Activated CD8-positive, alpha-beta memory T cell treated with anti-CD3 and anti-CD28 coated beads, Interleukin-2, amount 50 U/mL, for 1 hour (primary cell): ENCODE data around the gene SAMD10.

Experiments used
- DNase-seq: peaks from one replicate; pipeline ENCODE4 v3.0.0-alpha.2; 2020; ENCODE audit errors: extremely low read depth

Gene SAMD10

DNA sequence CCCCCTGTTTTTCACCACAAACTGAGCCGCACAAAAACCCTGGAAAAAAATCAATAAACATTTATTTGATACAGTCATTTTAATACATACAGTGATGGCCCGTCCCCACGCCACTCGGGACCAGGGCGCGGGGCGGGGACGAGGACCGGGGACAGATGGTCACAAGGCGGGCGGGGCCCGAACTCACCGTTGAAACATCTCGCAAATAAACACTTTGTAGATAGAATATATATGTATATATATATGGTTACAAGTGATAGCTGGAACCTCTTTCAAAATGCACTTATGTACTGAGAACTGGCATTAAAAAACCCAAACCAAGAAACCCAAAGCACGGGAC lies 22.8 kb downstream of the SAMD10 start:
- no peak for DNase-seq

DNA sequence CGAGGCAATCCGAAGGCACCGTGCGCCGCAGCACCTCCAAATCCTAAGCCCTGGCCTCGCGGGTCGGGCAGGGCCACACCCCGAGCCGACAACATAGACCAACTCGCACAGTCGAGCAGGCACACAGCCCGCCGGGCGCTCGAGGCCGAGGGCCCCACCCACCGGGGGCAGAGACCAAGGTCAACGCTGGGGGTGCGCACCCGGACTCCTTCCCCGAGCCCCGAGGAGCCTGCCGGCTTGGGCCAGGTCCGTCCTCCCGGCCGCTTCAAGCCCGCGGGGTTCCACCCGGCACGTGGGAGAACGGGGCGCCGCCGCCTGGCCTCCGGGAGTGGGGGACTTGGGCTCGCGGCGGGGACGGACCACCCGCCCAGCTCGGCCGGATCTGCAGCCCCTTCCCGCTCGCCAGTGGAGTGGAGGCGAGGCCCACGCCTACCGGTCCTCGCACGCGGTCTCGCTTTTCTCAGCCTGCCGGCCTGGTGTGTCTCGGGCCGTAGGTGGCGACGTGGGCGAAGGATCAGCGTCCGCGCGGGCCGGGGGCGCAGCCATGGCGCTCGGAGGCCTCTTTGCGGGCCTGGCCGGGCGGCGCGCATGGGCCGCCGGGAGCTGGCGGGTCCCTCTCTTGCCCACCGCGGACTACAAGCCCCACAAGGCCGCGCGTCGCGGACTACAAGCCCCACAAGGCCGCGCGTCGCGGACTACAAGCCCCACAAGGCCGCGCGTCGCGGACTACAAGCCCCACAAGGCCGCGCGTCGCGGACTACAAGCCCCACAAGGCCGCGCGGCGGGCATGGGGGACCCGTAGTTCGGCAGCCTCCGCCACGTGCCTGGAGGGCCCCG lies 23.4 kb downstream of the SAMD10 start, which contains the start of gene UCKL1:
Gene UCKL1 (minus strand): TSS at position 590 of the 837 bp plus-strand sequence. CDS start 44 bp downstream, at position 546.
- peak; percentile 59 for DNase-seq

DNA sequence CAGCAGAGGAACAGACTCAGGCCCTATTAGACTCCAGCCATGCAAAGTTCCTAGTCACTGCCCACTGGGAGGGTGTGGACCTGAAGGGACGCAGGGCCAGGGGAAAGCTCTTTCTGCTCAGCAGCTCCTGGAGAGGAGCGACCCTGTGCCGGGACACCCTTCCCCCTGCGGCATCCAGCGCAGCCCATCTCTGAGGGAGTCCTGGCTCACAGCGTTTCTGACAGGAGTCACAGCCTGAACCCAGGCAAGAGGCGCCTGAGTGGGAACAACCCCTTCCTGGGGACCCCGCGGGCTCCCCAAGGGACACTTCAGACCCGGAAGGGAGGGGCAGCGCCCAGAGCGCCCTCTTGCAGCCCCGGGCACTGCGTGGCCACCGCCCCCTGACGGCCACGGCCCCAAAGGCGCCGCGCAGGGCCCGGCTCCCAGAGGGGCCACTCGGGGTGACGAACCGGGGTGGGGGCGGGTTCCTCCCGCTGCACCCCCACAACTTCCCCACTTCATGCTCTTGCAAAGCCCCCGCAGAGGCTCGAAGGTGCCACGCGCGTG lies 24.1 kb downstream of the SAMD10 start:
- no peak for DNase-seq

DNA sequence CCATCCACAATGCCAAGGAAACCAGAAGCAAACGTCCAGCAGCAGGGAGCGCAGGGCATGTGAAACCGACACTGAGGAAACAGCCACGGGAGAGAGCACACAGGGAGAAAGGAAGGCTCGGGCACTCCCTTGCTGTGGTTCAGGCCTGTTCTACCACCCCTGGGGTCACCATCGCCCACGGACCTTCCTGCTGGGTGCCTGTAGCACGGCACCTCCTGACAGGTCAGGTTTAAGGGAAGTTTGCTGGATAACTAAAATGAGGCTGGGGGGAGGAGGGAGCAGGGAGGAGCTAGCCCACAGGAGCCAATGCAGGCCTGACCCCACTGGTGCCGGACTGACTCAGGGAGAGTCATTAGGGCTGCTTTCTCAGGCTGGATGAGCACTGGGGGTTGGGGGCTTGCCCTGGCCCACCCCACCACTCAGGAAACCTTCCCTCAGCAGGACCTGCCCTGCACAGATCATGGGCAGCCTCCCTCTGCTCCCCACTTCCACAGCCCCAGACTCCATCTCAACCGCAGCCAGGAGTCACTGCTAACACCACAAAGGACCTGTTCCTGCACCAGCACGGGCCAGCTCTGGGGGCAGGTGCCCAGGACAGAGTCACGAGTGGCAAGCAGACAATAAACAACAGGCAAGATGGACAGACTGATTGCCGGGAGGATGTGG lies 25.5 kb downstream of the SAMD10 start:
- DNase-seq, result no peak

DNA sequence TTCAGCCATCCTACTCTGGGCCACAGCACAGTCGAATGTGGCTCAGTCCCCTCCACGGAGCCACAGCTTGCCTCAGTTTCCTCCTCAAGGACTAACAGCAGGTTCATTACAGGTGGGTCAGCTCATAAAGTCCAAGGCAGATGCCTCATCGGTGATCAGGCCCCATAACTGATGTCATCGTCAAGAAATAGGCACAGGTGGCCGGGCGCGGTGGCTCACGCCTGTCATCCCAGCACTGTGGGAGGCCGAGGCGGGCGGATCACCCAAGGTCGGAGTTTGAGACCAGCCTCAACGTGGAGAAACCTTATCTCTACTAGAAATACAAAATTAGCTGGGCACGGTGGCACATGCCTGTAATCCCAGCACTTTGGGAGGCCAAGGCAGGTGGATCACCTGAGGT lies 26.7 kb downstream of the SAMD10 start:
- DNase-seq, result no peak

DNA sequence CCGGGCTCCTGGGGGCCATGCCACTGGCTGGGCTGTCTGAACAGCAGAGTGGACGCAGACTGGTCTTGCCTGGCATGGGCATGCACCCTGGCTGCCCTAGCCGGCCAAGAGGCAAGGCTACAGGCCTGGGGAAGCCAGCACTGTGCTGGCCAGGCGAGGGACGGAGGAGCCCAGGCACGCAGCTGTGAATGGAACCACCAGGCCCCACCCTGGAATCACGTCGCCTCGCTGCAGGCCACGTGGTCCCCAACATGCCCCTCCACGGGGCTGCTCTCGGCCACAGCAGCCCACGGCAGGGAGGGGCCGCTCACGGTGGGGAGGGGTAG lies 27.3 kb downstream of the SAMD10 start:
- no peak for DNase-seq

DNA sequence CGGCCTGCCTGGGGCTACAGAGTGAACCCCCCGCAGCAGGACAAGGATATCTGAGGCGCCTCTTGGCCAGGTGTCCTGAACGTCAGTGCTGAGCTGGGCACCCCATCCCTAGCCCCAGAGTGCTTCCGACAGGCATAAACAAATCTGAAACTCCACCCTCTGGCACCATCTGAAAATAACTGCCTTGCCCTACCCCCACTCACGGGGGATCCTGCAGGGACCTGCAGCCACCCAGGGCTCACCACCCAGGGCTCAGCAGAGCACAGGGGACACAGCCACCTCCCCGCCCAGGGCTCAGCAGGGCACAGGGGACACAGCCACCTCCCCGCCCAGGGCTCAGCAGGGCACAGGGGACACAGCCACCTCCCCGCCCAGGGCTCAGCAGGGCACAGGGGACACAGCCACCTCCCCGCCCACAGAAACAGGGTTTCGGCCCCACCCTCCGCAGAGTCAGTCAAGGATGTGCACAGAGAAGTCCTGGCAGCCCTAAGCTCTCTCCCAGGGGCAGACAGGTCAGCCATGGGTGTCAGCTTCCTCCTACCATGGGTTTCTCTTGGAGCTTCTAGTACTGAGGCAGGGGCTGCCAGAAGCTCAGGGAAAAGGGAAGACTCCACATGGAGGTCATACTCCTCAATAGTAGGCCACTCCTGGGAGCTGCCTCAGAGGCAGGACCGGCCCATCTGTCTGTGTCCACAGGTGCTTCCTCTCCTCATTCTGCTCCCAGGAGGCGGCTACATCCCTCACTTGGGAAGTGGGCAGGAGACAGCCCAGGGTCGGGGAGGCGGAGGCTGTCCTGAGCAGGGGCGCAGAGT lies 27.8 kb downstream of the SAMD10 start:
- DNase-seq, result no peak

DNA sequence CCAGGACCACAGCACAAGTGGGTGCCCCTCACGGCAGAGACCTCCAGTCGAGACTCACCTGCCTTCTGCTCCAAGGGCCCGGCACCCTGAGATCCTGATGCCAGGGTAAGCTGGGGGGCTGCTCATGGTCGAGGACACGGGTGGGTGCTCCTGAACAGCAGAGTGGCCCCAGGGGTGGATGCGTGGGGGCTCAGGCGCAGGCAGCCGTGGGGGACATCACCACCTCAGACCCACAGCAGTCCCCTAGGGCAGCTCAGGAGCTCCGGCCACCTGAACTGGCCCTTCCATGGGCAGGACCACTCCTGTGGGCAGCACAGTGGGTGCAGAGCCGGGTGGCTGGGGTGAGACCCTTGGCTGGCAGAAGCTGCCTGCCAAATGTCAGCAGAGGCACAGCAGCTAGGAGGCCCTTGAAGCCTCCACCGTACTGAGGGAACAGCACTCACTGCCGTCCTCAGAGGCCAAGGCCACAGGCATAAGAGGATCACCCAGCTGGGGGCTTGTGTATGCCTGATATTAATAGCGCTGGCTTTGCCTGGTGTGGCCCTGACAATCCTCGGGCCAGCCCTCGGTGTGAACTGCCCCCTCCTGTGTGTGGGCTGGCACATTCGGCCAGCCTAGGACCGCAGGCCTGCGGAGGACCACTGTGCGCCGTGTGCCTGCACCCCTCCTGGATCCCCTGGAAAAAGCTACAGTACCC lies 28.6 kb downstream of the SAMD10 start:
- DNase-seq, result no peak

DNA sequence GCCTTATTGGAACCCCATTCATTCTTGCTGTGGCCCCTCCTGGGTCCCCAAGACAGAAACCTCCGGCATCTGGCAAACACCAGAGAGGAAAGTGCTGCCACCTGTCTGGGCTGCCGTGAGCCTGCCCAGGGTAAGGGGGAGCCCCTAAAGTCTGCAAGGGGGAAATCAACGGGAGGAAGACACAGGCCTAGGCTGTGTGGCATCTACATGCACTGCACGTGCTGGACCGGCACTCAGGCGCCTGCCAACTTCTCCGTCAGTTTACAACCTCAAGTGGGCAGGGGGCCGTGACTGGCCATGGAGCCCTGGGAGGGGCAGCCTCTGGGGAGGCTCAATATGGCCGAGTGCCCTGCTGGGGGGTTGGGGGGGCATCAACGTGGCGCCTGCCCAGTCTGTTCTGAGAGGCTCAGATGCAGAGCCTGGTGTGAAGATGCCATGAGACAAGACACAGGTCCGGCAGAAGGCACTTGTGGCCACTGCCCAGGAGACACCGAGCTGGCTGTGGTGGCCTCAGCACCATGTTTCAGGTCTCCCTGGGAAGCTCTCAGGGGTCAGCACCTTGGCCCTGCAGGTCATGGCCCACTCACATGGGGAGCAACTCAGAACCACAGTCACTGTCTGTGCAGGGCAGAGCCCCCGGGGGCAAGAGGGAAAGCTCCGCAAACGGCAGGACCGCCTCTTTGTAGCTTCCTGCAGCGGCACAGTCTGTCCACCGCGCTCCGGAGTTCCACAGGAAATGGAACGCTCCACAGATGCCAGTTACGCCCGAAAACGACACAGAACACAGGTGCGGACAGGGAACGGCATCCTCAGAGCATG lies 31.6 kb downstream of the SAMD10 start:
- DNase-seq, result no peak

DNA sequence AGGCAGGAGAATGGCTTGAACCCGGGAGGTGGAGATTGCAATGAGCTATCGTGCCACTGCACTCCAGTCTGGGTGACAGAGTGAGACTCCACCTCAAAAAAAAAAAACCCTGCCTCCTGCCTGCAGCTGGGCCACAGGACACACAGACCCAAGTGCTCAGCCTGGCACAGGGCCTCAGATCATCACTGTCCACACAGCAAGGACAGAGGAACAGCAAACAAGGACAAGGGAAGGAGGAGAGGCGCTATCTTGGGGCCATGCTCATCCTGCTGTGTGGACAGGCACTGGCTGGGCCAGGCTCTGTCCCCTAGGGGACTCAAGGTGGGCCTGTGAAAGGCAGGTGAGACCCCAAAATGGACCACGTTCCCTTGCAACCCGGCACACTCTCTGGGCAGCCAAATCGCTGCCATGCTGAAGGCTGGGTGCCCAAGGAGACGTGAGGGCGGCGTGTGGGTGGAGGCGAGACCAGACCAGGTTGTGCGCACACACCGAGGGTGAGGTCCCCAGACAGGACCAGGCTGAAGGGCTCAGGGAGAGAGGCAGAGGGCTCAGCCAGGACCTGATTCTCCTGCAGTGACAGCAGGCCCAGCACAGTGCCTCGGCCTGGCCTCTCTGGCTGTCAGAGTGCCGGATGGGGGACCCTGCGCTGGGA lies 32.3 kb downstream of the SAMD10 start:
- no peak for DNase-seq

DNA sequence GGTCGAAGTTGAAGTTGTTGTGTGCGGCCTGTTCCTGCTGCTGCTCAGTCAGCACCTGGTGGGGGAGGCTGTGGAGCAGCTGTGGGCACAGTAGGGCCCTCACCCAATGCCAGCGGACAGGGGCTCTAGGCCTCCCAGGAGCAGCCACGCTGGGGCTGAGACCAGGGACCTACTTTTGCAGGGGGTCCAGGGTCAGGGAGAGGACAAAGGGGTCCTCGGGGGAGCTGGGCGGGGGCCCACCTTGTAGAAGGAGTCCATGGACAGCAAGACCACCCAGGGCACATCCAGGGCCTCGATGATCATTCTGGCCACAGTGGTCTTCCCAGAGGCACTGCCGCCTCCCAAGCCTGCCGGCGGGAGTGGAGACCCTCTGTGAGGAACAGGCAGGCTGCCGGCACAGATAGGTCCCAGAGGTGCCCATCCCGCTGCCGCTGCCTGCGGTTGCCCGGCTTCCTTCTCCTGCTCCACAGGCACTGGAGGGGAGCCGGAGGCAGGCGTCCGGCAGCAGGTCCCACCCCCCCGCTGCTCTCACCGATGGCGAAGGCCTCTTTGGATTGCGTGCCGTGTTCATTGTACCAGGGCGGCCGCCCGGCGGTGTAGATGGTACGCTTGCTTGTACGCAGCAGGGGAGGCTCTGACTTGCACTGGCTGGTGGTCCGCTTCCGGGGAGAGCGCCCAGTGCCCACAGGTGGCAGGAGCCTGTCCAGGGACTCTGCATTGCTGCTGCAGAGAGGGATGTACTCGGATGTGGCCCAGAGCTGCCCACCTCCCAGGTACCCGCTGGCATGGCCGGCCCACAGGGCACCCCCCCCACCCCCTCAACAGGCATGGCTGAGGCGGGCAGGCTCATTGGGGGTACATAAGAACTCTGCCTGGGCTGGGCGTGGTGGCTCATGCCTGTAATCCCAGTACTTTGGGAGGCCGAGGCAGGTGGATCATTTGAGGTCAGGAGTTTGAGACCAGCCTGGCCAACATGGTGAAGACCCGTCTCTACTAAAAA lies 33.2 kb downstream of the SAMD10 start:
- no peak for DNase-seq

DNA sequence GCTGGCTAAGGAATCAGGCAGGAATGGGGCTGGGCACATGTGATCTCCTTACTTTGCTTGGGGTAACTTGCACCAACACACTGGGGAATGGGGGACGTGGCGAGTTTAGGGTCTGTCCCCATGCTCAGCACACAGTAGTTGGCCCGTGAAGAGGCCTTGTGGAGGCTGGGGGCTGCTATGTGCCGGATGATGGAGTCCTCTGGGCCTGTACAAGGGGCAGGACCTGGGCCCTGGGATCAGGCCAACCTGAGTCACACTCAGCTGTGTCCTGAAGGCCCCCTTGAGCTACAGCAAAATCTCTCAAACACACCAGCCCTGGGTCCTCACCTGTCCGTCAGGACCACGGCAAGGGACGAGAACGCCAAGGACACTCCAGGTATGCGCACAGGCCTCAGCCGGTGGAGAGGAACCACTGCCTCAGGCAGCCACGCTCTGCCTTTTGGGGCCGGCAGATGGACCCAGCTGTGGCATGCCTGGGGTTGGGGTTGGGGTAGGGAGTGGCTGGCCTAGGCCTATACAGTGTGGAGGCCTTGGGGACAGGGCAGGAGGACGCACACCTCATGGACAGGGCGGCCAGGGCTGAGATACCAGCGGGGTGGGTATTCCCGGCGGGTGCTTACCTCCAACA lies 34.3 kb downstream of the SAMD10 start:
- DNase-seq, result no peak

DNA sequence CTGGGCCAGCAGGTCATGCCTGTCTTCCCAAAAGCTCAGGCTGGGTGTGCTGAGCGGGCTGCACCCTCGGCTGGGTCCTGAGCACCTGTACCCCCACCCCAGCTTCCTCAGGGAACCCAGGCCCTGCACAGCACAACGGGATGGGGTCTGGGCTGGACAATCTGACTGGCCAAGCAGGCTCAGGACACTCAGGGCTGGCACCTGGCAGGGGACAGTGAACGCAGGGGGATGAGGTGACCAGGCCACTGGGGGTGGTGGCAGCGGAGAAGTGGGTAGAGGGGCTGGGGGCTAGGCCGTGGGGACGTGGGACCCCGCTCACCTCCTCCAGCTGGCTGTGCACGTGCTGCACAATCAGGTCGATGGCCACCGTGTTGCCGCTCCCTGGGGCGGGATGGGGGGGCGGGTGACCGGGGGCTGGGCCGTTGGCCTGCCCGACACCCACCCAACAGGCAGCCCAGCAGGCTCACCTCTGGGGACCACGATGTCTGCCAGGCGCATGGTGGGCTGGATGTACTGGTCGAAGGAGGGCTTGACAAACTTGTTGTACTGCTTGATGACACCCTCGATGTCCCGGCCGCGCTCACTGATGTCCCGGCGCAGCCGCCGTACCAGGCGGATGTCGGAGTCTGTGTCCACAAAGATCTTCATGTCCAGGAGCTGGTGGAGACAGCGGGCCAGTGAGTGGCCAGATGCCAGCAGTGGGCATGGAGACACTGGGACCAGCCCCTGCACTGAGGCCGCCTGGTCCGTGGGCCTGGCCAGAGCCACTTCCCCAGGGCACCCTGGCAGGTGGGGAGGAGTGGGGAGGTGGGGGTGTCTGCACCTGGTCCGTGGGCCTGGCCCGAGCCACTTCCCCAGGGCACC lies 35.1 kb downstream of the SAMD10 start:
- no peak for DNase-seq

DNA sequence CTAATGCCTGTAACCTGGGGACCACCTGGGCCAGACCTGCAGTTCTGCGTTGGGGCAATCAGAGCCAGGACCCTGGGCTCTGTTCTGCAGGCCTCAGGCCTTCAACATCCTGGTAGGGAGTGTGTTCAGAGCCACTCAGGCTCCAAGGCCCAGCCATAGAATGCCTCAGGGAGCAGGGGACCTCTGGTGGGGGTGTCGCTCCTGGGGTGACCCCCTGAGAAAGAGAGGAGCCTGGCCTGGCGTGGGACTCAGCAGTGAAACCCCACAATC lies 35.7 kb downstream of the SAMD10 start:
- DNase-seq, result no peak

DNA sequence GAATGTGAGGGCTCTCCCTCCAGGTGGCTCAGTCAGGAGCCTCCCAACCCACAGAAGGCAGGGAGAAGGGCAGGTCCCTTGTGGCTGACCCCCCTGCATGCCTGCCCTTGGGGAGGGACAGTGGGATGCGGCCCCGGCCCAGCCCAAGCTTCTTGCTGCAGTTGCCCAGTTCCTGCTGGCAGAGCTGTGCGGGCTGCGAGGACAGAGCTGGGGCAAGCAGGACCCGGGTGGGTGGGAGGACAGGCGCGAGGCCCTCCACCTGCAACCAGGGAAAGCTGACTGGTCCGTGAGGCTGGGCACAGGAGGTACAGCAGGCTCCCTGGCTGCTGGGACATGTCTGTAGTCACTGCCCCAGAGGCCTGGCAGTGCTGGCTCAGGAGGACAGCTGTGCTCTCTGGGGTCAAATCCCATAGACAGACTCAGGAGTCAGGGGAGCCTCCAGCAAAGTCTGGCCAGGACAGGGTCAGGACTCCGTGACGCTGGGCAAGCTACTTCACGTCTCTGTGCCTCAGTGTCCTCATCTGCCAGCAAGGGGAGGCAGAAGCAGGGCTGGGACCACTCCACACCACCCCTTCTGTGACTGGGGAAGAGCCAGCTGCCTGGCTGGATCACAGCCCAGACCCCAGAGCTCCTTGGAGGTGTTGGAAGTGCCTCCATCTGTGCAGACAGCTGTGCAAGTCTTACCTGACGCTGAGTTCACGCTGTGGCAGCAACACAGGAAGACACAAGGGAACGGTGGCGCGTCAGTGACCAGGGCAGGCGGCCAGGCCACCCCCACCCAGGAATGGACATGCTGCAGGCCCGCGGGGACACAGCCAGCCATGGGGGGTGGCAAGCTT lies 36.3 kb downstream of the SAMD10 start:
- DNase-seq, result no peak

DNA sequence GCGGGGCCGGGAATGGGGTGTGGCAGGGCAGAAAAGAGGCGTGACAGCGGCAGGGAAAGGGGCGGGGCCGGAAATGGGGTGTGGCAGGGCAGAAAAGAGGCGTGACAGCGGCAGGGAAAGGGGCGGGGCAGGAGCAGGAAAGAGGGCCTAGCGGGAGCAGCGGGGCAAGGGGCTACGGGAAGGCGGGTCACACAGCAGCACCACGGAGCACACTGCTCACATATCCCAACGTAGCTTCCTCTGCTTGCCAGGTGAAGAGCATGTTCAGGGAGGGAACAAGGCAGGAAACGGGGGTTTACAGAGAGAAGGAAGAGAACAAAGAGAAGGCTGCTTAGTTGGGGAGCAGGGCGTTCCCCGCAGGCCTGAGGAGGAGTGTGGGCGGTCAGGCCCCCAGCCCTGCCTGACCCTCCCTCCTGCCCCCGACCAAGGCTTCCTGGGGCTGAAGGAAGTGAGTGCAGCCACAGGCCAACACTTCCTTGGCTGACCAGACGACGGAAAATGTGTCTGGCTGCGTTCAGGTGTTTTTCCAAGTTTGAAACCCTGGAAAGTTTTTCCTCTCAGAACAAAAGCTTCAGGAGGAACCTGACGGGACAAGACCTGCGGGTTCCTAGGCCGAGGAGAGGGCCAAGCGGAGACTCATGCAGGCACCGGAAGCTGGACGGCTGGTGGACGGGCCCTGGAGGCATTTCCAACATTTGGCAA lies 37.0 kb downstream of the SAMD10 start:
- DNase-seq, result no peak
